GM21529 (cell line): Measurements from ENCODE around the gene F11.
"Not testable (repeated sequence)": the region's sequence is repeated elsewhere in the genome, so short reads cannot be mapped to it uniquely, and the experiment has no call there.

Experiments
- ATAC-seq: cut with Tn5 transposase; IDR thresholded peaks from one replicate; pipeline ENCODE4 v1.9.1; 2021; ENCODE audit not compliant: unreplicated experiment

The F11 gene

DNA sequence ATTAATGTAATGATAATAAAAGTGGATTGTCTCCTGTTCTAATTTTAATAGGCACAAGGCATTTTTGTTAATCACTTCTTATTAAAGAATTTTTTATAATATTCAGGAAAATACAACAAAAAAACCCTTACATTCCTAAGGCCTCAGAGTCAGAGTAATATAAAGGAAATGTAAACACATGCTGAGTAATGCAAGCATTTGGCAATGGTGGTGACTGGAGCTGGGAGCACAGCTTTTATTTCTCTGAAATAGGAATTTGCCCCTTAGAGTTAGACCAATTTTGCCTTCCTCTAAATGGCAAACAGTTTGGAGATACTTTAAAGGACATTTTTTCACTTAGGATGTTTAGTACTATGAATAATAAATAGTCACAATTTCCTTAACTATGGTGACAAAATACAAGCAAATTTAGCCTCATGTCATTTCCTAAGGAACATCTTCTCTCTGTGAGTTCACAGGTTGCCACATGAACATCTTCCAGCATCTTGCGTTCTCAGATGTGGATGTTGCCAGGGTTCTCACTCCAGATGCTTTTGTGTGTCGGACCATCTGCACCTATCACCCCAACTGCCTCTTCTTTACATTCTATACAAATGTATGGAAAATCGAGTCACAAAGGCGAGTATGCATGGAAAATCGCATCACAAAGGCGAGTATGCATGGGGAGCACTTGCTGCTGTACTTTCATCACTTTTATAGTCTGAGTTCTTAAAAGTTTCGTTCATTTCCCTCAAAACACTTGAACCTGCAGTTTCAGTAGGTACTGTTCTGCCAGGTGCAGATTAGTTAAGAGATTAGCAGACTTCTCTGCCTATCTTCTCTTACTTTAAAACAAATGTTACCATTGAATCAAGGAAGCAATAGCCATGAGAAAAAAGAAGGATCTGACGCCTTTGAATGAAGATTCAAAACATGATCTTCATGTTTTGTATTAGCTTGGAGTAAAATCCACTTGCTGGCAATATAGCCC, 15.9 kb upstream of the F11 start:
- no peak for ATAC-seq

DNA sequence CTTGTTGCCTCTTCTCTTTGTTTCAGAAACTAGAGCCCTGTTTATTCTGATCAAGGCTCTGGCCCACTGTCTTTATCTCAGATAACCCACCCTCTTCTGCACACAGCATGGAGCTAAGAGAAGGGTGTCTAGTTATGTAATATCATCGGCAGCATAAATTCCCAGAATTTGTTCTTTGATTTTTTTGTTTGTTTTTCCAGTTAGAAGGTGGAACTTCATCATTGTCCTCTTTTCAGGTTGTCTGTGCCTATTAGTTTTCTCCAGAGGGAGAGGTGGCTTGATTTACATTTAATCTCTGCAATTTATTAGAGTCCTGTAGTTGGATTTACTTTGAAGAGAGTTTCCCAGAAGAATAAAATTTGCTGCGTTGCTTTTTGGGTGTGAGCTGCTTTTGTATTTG, 15.2 kb upstream of the F11 start:
- no peak for ATAC-seq

DNA sequence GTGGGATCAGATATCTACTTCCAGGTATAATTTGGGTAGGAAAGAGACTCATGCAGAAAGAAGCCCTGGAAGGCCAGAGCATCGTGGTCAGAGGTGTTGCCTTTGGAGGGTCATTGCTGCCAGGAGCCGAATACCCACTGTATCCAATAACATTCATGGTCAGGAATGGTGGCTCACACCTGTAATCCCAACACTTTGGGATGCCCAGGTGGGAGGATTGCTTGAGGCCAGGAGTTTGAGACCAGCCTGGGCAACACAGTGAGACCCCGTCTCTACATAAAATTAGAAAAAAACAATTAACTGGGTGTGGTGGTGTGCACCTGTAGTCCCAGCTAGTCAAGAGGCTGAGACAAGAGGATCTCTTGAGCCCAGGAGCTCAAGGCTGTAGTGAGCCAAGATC, 10.9 kb upstream of the F11 start:
- no peak for ATAC-seq

DNA sequence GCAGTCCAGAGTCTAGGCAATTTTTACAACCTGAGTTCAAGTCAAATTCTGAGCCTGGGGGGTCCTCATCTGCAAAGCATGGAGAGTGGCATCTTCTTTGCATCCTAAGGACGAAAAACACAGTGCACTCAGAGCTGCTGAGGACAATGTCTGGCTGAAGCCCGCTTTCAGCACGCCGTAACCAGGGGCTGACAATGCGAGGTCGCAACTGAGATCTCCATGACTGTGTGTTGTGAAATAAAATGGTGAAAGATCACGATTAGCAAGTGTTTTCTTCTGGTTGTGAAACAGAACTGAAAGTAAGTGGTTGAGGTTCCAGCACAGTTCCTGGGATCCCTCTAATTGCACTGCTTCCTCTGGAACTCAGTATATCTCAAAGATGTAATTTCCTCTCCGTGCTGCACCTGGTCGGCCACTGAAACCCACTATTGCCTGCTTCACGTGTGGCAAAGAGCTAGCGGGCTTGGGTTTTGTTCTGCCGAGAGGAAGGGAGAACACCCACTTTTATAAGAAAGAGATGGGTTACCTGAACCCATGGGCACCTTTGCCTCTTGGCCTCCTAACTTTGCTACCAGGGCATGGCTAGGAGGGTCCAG, 7.7 kb upstream of the F11 start:
- ATAC-seq = no peak

DNA sequence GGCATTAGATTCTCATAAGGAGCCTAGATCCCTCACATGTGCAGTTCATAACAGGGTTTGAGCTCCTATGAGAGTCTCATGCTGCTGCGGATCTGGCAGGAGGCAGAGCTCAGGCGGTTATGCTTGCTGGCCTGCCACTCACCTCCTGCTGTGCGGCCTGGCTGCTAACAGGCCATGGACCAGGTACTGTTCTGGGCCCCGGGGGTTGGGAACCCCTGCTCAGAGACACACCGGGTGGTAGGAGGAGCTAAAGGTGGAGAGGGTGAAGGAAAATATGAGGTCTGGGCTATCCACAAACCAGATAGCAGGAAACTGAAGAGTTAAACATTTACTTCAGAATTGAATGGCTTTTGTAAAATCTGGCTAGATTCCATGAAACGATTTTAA, 5.9 kb upstream of the F11 start:
- ATAC-seq = no peak

DNA sequence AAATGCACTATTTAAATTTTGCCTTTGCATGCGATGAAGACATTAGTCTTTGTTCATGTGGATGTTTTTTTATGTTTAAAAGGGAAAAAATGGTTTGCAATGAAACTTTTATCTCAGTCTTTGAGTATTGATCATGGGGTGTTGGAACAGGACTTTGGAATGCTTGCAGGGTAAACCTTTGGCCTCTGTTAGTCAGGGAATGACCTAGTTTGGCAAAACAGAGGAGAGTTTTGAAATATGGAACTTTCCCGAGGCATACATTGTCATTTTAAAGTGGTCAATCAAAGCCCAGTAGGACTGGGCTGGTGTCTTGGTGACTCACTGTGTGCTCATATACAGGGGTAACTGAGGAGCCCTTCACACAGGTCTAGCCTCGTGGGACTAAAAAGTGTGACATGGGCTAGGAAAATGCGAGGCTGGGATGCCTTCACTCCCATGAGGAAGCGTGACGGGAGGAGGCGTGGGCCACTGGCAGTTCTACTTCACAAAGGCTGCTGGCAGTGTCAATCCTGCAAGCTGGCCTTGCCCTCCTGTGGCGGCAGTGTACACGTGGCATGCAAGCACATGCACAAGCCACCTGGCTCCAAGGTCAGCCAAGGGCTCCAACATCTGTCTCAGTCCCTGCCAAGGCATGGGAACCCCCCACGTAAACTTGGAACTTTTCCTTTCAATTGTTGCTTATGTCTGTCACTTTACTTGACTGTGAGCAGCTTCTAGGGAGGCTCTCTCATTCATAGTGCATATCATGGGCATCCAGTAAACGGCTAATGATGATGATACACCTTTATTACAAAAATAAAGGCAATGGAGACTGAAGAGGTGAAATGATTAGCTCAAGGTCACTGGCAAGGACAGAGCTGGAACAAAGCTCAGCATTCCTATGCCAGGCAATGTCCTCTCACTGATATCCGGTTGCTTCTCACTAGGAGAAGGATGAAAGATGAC, 5.2 kb upstream of the F11 start:
- ATAC-seq = no peak

DNA sequence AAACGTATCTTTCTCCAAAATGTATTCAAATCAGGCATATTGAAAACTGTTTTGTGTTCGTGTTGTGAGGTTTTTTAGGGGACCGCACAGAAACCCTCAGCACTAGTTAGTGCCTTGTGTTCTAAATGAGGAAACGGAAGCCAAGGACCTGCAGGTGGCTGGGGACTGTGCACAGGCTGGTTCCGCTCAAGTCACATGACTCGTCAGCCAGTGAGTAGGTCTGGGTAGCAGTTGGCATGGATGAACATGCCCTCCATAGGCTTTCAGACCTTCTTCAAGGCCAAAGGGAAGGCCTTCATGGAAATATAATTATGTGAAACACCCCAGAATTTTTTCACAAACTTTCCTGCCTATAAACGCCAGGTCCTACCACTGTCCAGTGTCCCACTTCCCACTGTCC, 1.3 kb upstream of the F11 start:
- ATAC-seq = no peak

DNA sequence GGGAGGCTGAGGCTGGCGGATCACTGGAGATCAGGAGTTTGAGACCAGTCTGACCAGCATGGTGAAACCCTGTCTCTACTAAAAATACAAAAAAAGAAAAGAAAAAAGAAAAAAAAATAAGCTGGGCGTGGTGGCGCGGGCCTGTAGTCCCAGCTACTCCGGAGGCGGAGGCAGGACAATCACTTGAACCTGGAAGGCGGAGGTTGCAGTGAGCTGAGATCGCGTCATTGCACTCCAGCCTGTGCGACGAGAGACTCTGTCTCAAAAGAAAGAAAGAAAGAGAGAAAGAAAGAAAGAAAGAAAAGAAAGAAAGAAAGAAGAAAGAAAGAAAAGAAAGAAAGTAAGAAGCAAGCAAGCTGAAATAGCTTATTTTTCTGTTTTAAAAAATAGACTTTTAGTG, 739 bp upstream of the F11 start:
- not testable (repeated sequence) for ATAC-seq

DNA sequence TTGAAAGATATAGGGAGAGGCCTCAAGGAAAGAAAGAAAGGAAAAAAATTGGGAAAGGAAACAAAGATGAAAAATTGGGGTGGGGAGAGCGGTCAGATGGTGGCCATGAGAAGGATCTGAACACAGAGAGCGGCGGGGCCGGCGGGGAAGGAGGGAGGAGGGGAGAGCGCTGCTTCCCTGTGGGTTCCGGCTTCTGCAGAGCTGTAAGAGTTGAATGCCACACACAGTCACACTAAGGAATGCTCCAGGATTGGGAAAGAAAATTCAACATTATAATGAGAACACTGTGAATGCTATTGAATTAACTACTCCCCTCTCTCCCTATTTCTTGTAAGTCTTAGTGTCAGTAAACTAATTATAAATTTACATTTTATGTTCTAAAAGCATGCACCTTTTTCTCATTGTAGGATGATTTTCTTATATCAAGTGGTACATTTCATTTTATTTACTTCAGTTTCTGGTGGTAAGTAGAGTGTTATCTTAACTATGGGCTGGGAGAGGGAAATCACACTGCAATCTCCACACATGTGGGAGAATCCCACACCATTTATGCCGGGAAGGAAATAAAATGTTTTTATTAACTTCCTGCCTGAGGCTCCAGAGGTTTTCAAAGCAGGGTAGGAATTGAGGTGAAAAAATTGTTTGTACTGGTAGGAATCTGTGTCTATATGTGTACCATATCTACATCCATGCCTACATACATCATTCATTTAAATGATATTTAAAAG, 904 bp downstream of the F11 start:
- ATAC-seq = no peak

DNA sequence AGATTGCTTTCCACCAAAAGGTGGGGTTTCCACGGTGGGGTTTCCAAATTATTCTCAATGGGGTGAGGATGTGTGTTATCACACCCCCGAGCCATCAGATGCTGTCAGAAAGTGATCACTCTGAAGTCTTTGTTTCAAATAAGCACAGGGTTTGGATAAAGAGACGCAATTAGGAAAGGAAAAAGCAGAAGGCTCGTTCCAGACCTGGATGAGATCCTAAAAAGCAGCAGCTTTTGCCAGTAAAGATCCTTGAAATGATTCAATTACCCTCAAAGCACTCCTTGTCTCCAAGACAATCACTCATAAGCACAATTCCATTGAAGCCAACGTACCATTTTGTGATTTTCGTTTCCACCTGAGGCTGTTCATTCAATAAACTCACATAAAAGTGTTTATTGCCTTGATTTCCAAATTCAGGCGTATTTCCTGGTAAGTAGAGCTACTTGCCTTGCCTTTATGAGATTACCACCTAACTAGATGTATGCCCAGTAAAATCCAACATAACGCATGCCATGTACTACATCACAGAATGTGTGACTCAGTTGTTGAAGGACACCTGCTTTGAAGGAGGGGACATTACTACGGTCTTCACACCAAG, 5.2 kb downstream of the F11 start:
- no peak for ATAC-seq

DNA sequence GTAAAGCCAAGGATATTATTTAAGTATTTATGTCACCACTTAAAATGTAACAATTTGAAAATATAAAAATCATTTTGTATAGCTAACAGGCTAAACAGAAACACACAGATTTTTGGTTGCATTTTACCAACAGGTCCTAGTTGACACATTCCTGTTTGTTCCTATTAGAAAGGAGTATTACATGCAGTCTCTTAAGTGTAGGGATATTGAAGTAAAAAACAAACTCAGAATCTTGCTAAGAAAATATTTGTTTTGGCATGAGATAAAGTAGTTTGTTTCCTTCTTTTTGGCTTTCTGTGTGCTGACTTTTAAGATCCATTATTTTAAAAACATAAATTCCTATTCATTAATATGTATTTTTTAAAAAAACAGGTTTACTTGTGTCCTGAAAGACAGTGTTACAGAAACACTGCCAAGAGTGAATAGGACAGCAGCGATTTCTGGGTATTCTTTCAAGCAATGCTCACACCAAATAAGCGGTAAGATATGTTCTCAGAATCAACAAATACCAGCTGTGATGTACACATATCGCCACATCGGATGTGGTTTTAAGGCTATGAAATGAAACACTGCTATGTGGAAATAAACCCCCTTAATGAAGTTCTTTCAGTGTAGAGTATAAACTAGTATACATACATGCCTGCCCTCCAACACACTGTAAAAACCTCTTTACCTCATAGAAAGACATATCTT, 6.9 kb downstream of the F11 start:
- ATAC-seq = no peak

DNA sequence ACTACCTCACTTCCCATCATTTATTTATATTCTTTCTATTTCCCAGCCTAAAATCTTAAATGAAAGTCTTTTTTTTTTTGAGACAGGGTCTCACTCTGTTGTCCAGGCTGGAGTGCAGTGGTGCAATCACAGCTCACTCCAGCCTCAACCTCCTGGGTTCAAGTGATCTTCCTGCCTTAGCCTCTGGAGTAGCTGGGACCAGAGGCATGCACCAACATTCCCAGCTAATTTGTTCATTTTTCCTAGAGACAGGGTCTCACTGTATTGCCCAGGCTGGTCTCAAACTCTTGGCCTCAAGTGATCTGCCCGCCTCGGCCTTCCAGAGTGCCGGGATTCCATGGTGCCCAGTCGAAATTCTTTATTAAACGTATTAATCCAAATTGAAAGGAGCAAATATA, 7.4 kb downstream of the F11 start:
- ATAC-seq = not testable (repeated sequence)

DNA sequence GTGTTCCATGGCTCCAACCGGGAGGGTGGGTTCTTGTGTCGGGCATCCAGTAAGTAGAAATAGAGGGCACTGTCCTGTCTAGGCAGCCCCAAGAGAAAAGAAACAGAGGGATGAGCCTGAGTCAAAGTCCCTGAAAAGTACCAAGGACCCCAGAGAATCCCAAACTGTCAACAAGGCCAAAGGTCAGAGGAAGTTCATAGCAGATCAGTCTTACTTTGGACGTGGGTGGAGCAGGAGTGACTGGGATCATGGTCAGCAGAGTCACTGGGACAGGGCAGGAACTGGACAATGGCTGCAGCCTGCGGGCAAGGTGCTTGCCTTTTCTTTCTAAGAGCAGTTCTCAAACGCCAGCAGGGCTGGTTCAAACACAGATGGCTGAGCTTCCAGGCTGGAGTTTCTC, 17.3 kb downstream of the F11 start:
- ATAC-seq = no peak

DNA sequence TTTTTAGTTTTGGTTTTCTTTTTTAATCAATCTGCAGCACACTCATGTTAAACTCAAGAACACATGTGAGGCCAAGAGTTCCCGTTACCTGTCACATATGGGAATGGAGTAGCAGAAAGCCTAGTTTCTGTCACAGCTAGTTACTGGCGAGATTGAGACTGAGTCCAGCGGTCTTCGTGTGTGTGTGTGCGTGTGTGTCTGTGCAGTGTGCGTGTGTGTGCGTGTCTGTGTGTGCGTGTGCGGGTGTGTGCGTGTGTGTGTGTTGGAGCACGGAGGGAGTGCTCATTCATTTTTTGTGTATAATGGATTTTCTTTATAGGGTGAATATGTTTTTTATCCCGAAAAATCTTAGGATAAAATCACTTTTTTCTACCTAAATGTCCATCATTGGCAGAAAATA, 19.2 kb downstream of the F11 start:
- no peak for ATAC-seq

DNA sequence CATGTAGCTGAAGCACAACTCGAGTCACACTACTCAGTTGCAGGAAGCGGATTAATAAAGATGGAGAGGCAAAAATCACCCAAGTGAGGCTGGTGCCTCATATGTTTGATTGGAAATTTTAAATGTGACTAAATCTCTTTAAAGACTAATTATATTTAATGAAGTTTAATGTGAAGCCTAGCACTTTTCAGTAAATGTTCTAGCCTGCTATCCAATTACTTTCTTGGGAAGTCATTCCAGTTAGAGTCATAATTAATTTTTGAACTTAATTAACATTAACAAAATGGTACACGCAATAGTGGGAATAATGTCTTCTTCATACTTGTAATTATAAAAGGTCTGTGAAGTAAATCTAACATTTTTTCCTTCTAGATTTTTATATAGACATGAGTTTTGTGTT, 20.6 kb downstream of the F11 start:
- no peak for ATAC-seq

DNA sequence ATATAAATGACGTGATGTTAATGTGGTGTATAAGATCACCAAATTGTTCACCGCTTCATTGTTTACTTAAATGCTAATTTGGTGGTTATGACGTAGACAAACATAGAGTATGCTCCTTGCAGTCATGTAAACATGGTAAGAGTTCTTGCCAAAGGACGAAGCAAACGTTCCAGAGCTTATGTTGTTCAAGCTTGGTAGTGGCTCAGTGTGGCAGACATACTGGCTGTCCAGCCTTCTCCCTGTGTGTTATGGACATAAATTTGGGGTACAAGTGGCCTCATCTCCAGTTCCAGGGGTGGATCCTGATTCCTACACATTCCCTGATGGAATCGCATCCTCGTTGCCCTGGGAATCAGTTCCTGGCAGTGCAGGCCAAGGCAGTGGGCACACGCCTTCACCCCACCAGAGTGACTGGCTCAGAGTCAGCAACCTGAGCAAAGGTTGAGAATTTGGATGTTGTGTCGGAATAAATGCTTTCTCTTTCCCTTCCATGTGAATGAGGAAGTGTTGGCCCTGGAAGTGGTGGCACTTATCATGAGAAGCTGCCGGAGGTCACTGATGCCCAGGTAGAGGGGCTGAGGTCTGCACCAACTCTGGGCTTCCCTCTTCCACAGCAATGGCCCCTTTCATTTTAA, 25.4 kb downstream of the F11 start:
- no peak for ATAC-seq

DNA sequence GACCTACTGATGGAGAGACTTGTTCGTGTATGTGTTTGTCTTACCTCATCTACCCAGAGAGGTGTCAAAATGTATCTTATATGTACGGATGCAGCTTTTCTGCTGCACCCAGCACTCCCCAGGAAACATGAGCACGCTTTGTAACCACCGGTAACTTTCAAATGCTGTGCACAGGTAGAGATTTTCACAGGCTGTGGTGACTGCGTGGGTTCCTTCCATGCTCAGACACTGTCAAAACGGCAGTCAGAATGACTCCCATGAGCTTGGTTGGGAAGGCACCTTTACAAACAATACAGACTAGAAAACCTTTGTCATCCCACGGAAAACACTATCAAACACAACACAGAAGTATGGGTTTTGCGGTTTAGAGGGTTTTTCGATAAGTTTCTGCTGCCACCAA, 28.2 kb downstream of the F11 start:
- ATAC-seq = no peak

DNA sequence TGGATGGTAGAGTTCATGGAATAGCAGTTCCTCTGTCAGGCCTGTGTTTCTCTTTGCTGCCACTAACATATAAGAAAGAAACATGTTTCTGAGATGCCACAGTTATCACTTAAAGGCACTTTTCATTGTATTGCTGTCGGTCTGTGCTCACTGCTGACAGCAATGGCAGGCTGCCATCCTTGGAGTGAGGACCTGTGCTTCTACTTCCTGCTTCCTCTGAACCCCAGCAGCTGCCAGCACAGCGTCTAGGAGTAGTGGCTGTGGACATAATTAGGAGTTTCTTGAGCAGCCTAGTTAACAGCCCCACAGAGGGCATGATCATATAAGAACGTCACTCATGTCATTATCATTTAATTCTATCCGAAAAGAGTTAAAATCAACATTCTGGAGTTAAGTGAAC, 30.5 kb downstream of the F11 start:
- ATAC-seq = no peak

DNA sequence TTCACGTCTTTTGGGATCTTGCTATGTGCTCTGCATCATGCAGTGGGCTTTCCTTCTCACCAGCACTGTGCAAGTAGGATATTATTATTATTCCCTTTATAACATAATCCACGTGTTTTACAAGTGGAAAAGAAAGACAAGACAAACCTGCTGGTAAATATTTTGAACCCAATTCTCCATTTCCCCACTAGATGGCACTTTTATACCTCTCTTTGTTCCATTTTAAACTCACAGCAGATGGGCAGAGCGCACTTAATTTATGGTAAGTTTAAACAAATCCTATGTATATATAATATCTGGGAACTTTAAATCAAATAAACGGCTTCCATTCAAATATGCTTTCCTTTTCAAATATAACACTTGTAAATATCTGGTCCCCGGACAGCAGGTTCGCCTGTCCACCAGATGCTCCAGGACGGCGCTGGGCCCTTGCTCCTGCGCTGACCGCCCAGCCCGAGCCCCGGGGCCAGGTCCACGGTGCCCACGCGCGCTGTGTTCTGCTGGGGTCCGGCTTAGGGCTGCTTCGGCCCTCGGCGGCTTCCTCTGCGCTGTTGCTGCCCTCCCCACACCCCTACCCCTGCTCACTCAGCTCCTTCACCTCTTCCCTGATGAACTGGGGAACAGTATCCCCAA, 31.1 kb downstream of the F11 start:
- no peak for ATAC-seq
